Measurements from ENCODE around the gene GRB10. TPM values are rescaled to one million over a fixed set of nuclear protein-coding genes. Genes with fewer than 3 reads are reported as not detected.

GRB10 gene
- total RNA-seq, 1 donor from 2014 or later = 58.6 TPM

- no peaks in the 10 kb centered on the region for H3K36me3 ChIP-seq
- intact Hi-C loops (cut with DNase I) = no loop called here
- H3K27me3 ChIP-seq = no peaks in the 10 kb centered on the region
- no peak overlapping the region for H3K4me3 ChIP-seq
- H3K27ac ChIP-seq = no peak overlapping the region
- ATAC-seq = no peak
- no peaks in the 10 kb centered on the region for H3K9me3 ChIP-seq
- peaks cover 11% of the 10 kb centered on the region for H3K4me1 ChIP-seq
- DNase-seq = no peak
- no peak for TF ChIP-seq CTCF (IDR thresholded peaks at IDR 0.05)
These were observed 69.4 kb downstream of the GRB10 start for GRCh38 chr7:50713123-50713965.

GRCh38 chr7:50712252-50713122, 70.2 kb downstream of the GRB10 start:
- Histone ChIP-seq H3K27ac (no peak overlapping the region), H3K9me3 (no peaks in the 10 kb centered on the region), H3K4me3 (no peak overlapping the region), H3K27me3 (no peaks in the 10 kb centered on the region), H3K36me3 (no peaks in the 10 kb centered on the region), H3K4me1 (peaks cover 13% of the 10 kb centered on the region)
- ATAC-seq (no peak), DNase-seq (no peak)
- no peak for TF ChIP-seq CTCF (IDR thresholded peaks at IDR 0.05)
- intact Hi-C loops (cut with DNase I) = no loop called here

- ATAC-seq (peak; percentile 16), DNase-seq (no peak)
- H3K27ac ChIP-seq = no peak overlapping the region
- intact Hi-C loops (cut with DNase I) = no loop called here
- no peak overlapping the region for H3K4me3 ChIP-seq
- H3K4me1 ChIP-seq = peaks cover 16% of the 10 kb centered on the region
- H3K36me3 ChIP-seq = no peaks in the 10 kb centered on the region
- no peaks in the 10 kb centered on the region for H3K9me3 ChIP-seq
- TF ChIP-seq CTCF (IDR thresholded peaks at IDR 0.05) = no peak
- no peaks in the 10 kb centered on the region for H3K27me3 ChIP-seq
These were observed 71.2 kb downstream of the GRB10 start for GRCh38 chr7:50711271-50712175.

- H3K27me3 ChIP-seq = no peaks in the 10 kb centered on the region
- DNase-seq (no peak), ATAC-seq (peak; percentile 8)
- intact Hi-C loops (cut with DNase I) = no loop called here
- H3K9me3 ChIP-seq = no peaks in the 10 kb centered on the region
- no peak overlapping the region for H3K27ac ChIP-seq
- no peak overlapping the region for H3K4me3 ChIP-seq
- no peak for TF ChIP-seq CTCF (IDR thresholded peaks at IDR 0.05)
- no peaks in the 10 kb centered on the region for H3K36me3 ChIP-seq
- peaks cover 23% of the 10 kb centered on the region for H3K4me1 ChIP-seq
These were observed 72.1 kb downstream of the GRB10 start for GRCh38 chr7:50710441-50711154.

- no peak for ATAC-seq
- intact Hi-C loops (cut with DNase I) = no loop called here
- DNase-seq = no peak
- Histone ChIP-seq H3K4me1 (peaks cover 23% of the 10 kb centered on the region), H3K27me3 (no peaks in the 10 kb centered on the region), H3K36me3 (no peaks in the 10 kb centered on the region), H3K4me3 (no peak overlapping the region), H3K9me3 (no peaks in the 10 kb centered on the region), H3K27ac (peak overlapping the region; percentile 14)
- no peak for TF ChIP-seq CTCF (IDR thresholded peaks at IDR 0.05)
These were observed 73.5 kb downstream of the GRB10 start for GRCh38 chr7:50709151-50709550.

All from upper lobe of right lung (tissue), 1 donor.